Coronary artery (tissue), 2 donors: ENCODE data around the gene ACAD8.

Source experiments
- DNase-seq: peaks from one replicate; pipeline ENCODE4 v3.0.0-alpha.2; 2017; ENCODE audit warnings: low spot score
- H3K27ac ChIP-seq, 2 donors: fragments of 200-600 bp; sonication (generic); one replicate each; pipeline ENCODE4 v1.5.1; 2016 to 2019
- H3K4me3 ChIP-seq: fragments of 200-600 bp; sonication (generic); 2 replicates; pipeline ENCODE4 v1.5.1; 2016; ENCODE audit warnings: mild to moderate bottlenecking, moderate library complexity
- CTCF ChIP-seq: fragments of 200-600 bp; sonication (generic); IDR thresholded peaks from one replicate; pipeline ENCODE4 v1.5.1; 2019; ENCODE audit warnings: antibody characterized with exemption

The ACAD8 gene

GRCh38 chr11:134240592-134240991 lies 12.8 kb upstream of the ACAD8 start:
- TF ChIP-seq CTCF, result no peak
- no peak for DNase-seq
- Histone ChIP-seq H3K4me3 (no peak overlapping the region), H3K27ac (no peak overlapping the region)

DNA sequence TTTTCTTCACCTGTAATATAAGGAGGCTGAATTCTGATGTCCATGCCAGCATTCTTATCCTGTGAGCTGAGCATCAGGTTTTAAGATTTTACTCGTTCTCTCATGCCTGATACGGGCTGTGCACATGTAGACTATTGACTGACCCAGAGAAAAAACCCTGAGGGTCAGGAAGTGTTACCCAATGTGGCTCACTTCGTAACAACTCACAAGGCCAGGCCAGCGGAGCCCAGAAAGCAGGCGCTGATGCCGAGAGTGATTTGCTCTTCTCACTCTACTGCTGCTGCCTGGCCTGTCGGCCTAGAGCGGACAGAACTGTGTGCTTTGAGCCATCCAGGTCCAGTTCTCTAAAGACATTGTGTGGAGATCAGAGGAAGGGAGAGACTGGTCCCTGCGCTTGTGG lies 11.0 kb upstream of the ACAD8 start:
- H3K4me3 ChIP-seq, result no peak overlapping the region
- TF ChIP-seq CTCF, result no peak
- no peak overlapping the region for H3K27ac ChIP-seq
- no peak for DNase-seq

DNA sequence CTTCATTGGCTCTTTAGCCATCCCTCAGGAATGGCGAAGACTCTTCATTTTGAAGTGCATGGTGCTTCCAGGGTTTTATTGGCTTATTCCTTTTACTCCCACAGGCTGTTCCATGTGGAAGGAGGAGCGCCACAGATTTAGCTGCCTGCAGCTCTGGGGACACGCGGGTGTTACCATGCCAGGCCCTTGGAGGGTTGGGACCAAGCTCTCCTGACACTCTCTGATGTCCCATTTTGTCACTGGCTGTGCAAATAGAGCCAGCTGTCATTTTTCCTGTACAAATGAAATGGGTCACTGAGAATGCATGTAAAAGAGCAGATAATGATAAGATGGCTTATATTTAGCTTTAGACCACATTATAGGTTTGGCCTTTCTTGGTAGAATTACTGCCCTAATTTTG lies 9.5 kb upstream of the ACAD8 start:
- H3K27ac ChIP-seq, result no peak overlapping the region
- no peak overlapping the region for H3K4me3 ChIP-seq
- no peak for TF ChIP-seq CTCF
- no peak for DNase-seq

DNA sequence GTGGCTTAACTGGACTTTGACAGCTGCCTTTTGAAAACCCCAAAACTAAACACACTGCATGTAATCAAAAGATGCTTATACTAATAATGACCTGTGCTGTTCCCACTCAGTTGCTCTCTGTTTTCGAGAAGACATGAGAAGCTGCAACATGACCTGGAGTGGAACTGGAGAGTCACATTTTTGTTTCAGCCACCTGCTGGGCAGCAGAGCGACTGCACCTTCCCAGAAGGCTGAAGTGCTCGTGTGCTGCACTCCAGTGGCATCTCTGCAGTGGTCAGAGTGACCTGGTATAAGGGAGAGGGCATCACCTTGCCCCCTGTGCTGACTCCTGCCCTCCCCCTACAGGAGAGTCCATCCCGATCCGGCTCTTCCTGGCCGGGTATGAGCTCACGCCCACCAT lies 8.8 kb upstream of the ACAD8 start:
- no peak overlapping the region for H3K27ac ChIP-seq
- H3K4me3 ChIP-seq, result no peak overlapping the region
- TF ChIP-seq CTCF, result no peak
- DNase-seq, result no peak

GRCh38 chr11:134245434-134245833 lies 7.9 kb upstream of the ACAD8 start:
- DNase-seq, result no peak
- TF ChIP-seq CTCF, result no peak
- Histone ChIP-seq H3K27ac (no peak overlapping the region), H3K4me3 (no peak overlapping the region)

DNA sequence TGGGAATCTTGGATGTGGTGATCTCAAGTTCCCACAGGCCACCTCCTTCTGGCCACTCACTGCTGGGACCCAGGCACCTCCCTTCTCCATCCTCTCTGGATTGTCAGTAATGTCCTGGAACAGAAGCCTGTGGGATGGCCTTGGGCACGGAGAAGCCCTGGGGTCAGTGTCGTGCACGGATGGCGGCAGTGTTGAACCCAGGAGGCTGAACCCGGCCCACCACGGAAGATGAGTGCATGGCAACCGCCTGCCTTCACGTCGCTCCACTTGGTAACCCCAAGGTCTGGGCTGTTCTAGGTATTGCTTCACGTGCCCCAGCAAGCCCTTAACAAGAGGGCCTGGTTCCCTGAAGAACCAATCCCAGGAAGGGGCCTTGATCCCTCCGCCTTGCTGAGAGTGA lies 7.3 kb upstream of the ACAD8 start:
- no peak for DNase-seq
- Histone ChIP-seq H3K27ac (no peak overlapping the region), H3K4me3 (no peak overlapping the region)
- no peak for TF ChIP-seq CTCF

DNA sequence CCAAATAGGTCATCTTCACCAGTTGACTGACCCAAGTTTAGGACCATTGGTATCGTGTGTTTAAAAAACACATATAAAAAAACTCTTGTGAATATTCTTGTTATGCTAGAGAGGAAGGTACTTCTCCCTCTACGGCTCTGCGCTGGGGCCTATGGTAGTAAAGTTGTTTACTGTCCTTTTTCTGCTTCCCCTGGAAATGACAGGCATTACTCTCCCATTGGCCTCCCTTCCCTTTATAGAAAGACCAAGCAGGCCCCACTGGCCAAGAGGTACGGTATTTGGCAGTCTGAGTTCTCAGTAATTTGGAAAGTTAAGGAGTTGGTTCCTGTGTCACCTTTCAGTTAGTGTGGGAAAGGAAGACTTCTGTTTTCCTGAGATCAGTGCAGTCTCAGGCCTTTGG lies 6.7 kb upstream of the ACAD8 start:
- DNase-seq, result no peak

More for the DNA sequence above, 6.7 kb upstream of the ACAD8 start:
- Histone ChIP-seq H3K27ac (no peak overlapping the region), H3K4me3 (no peak overlapping the region)
- TF ChIP-seq CTCF, result no peak
